ENCODE data around the gene FAM149A.

GRCh38 chr4:186159613-186160012, 55.1 kb downstream of the FAM149A start:
- TF ChIP-seq CTCF (IDR thresholded peaks at IDR 0.05; ENCODE audit: poor library complexity, severe bottlenecking): no peak
- TF ChIP-seq EZH2 (IDR thresholded peaks at IDR 0.05; ENCODE audit: borderline replicate concordance, insufficient read depth, low read length, poor library complexity, severe bottlenecking): no peak
- no peak for TF ChIP-seq POLR2AphosphoS5 (IDR thresholded peaks at IDR 0.05)
- no peak for TF ChIP-seq RAD21 (conservative IDR thresholded peaks at IDR 0.05)
- no peak for TF ChIP-seq REST (IDR thresholded peaks at IDR 0.05; ENCODE audit: borderline replicate concordance)
- no peak for TF ChIP-seq TAF1 (IDR thresholded peaks at IDR 0.05; ENCODE audit: low read depth)
